ENCODE measurements around the gene CHMP2B. TPM values are rescaled to one million over a fixed set of nuclear protein-coding genes. Genes with fewer than 3 reads are reported as not detected.
"Not testable (repeated sequence)": the region's sequence is repeated elsewhere in the genome, so short reads cannot be mapped to it uniquely, and the experiment has no call there.

The CHMP2B gene
- total and polyA plus RNA-seq, 2 of the 4 experiments (the other 2 are of a cell fraction), result 6.8 to 14.0 TPM

DNA sequence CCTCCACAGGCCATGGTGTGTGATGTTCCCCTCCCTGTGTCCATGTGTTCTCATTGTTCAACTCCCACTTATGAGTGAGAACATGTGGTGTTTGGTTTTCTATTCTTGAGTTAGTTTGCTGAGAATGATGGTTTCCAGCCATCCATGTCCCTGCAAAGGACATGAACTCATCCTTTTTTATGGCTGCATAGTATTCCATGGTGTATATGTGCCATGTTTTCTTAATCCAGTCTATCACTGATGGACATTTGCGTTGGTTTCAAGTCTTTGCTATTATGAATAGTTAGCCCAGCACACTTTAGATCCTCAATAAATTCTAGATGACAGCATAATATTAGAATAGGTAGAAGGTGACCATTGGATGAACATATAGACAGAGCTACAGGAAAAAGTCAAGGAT lies 77.9 kb downstream of the CHMP2B start:
- CTCF ChIA-PET; H3K79me1 ChIP-seq (ENCODE audit: low read depth in 1 of 2, low read length in 2 of 2); H3K56ac ChIP-seq (ENCODE audit: extremely low read depth, insufficient read depth, low read length); H3K23ac ChIP-seq (ENCODE audit: low read depth, low read length); H2AK5ac ChIP-seq (ENCODE audit: low read depth, low read length); H2BK15ac ChIP-seq (ENCODE audit: low read depth, low read length); H3K14ac ChIP-seq (replicated peaks; ENCODE audit: low read depth, low read length); H3K4me3 ChIP-seq (ENCODE audit: insufficient read depth, low read depth, low read length); intact Hi-C loops (cut with micrococcal nuclease); H3K36me3 ChIP-seq (ENCODE audit: control insufficient read depth, insufficient read depth, low read length); dilution Hi-C loops (cut with HindIII; ENCODE audit: low sequenced_read_pairs, unreplicated experiment); H4K8ac ChIP-seq (ENCODE audit: low read depth in 2 of 2, low read length in 2 of 2); H3K27ac ChIP-seq (ENCODE audit: insufficient read depth, low read length); H3K4me2 ChIP-seq (ENCODE audit: low read depth, low read length); H3K4ac ChIP-seq (ENCODE audit: low read depth, low read length); BruUV-seq (replicated peaks); H4K91ac ChIP-seq (ENCODE audit: insufficient read depth, low read depth, low read length); POLR2A ChIA-PET (ENCODE audit: unreplicated experiment); H3K4me1 ChIP-seq (ENCODE audit: control insufficient read depth, insufficient read depth, low read length); H3K9ac ChIP-seq (ENCODE audit: low read depth, low read length); H4K5ac ChIP-seq (ENCODE audit: low read depth, low read length); ATAC-seq (ENCODE audit: low read depth); H3K9me3 ChIP-seq (ENCODE audit: control insufficient read depth, insufficient read depth, low read length); H3K27me3 ChIP-seq (ENCODE audit: control insufficient read depth, insufficient read depth, low read length); H2BK120ac ChIP-seq (ENCODE audit: low read depth, low read length); H3K9me1 ChIP-seq (ENCODE audit: insufficient read depth, low read length); H3K18ac ChIP-seq (ENCODE audit: low read depth, low read length); DNase-seq; H2BK5ac ChIP-seq (ENCODE audit: low read depth, low read length, poor library complexity, severe bottlenecking); H2BK20ac ChIP-seq (ENCODE audit: low read depth, low read length); H2AK9ac ChIP-seq (replicated peaks; ENCODE audit: low read depth, low read length, poor library complexity); H4K20me1 ChIP-seq (ENCODE audit: insufficient read depth, low read length); H2AFZ ChIP-seq (replicated peaks; ENCODE audit: low read length, poor library complexity): not testable (repeated sequence)
- WGBS, 2 experiments (ENCODE audit: extremely low coverage in 2 of 2, insufficient read length in 1 of 2), result no CpG with 5 or more reads among the region's 1 CpG
- in situ Hi-C loops (cut with MboI; ENCODE audit: low sequenced_read_pairs), result loop anchor here (10.0 kb wide), 1 partner anchor 710 kb away; no protein-coding TSS in a partner anchor

Small RNA genes within 50 kb of the gene (microRNA-seq; reads per million reads assigned to microRNA genes)
- gene MIR4795 (ENCODE audit: insufficient read depth in 1 of 2, insufficient read length in 1 of 2, unreplicated experiment in 1 of 2), result 0 to 0.37 reads per million in 2 experiments

Small RNA genes within 50 kb of the gene (small RNA-seq; reads per million reads assigned to genes)
- gene MIR4795, result 0 reads per million in 5 experiments

Other genes with a start within 250 kb of the CHMP2B start
- gene VGLL3, start 236.2 kb upstream of the CHMP2B start, total RNA-seq (2012; rRNA removed), result 96.7 and 97.3 TPM in 2 replicates
- gene VGLL3, start 236.2 kb upstream of the CHMP2B start, polyA plus RNA-seq (2012; rRNA removed), result 46.2 and 71.4 TPM in 2 replicates
- gene POU1F1, start 49.3 kb downstream of the CHMP2B start, total RNA-seq (2012; rRNA removed), result not detected in 2 replicates
- gene POU1F1, start 49.3 kb downstream of the CHMP2B start, polyA plus RNA-seq (2012; rRNA removed), result not detected in 2 replicates